WTC11 (cell line): ENCODE measurements around the gene SWAP70. TPM values are rescaled to one million over a fixed set of nuclear protein-coding genes. Genes with fewer than 3 reads are reported as not detected.

Source experiments
- ATAC-seq: fragments of 200-7000 bp; cut with Tn5 transposase; 2 replicates; pipeline ENCODE4 v1.10.0; 2021; ENCODE audit warnings: mild to moderate bottlenecking, moderate library complexity
- CTCF ChIA-PET: fragments of 300-600 bp; sonication (Branson Sonifier 250); formaldehyde crosslinking; loops from one replicate; lab custom pipeline; 2021; ENCODE audit warnings: antibody characterized with exemption; lab: Charles Lee
- POLR2A ChIA-PET: fragments of 350-600 bp; sonication (Branson Sonifier 250); formaldehyde crosslinking; loops from one replicate; lab custom pipeline; 2021; ENCODE audit warnings: antibody characterized with exemption; lab: Charles Lee
- DNase-seq: peaks from one replicate; pipeline ENCODE4 v3.0.0; 2021; ENCODE audit warnings: low spot score
- H3K27ac Mint-ChIP-seq: 2 replicates; pipeline ENCODE4 v1.8.0; 2021; ENCODE audit warnings: mixed read lengths
- H3K27me3 Mint-ChIP-seq: 2 replicates; pipeline ENCODE4 v1.8.0; 2021; ENCODE audit warnings: low read depth, mild to moderate bottlenecking, moderate library complexity, mixed read lengths
- H3K36me3 Mint-ChIP-seq: 2 replicates; pipeline ENCODE4 v1.8.0; 2021; ENCODE audit warnings: mixed read lengths
- H3K4me1 Mint-ChIP-seq: 2 replicates; pipeline ENCODE4 v1.8.0; 2022; ENCODE audit warnings: mixed read lengths
- H3K4me3 Mint-ChIP-seq: 2 replicates; pipeline ENCODE4 v1.8.0; 2021; ENCODE audit warnings: mild to moderate bottlenecking, moderate library complexity, mixed read lengths
- H3K9me3 Mint-ChIP-seq: 2 replicates; pipeline ENCODE4 v1.8.0; 2021; ENCODE audit warnings: mixed read lengths
- AFF4 ChIP-seq: sonication (generic); formaldehyde crosslinking; IDR thresholded peaks from 2 replicates; pipeline ENCODE4 v1.8.1; 2023; ENCODE audit warnings: mild to moderate bottlenecking, missing genetic modification reagents, borderline replicate concordance
- ATF3 ChIP-seq: sonication (generic); formaldehyde crosslinking; conservative IDR thresholded peaks from 2 replicates; pipeline ENCODE4 v1.8.1; 2022; ENCODE audit warnings: mild to moderate bottlenecking, missing genetic modification reagents
- E2F4 ChIP-seq: sonication (generic); formaldehyde crosslinking; IDR thresholded peaks from 2 replicates; pipeline ENCODE4 v1.8.1; 2022; ENCODE audit warnings: low read depth, mild to moderate bottlenecking, moderate library complexity, missing genetic modification reagents, borderline replicate concordance
- EMX1 ChIP-seq: fragments of 250-450 bp; sonication (Bioruptor Pico); IDR thresholded peaks from 2 replicates; pipeline ENCODE4 v1.8.0; 2021; ENCODE audit warnings: mild to moderate bottlenecking
- ESRRA ChIP-seq: sonication (generic); formaldehyde crosslinking; IDR thresholded peaks from 2 replicates; pipeline ENCODE4 v1.8.1; 2022; ENCODE audit warnings: mild to moderate bottlenecking, missing genetic modification reagents, borderline replicate concordance
- FOXP4 ChIP-seq: sonication (generic); formaldehyde crosslinking; IDR thresholded peaks from 2 replicates; pipeline ENCODE4 v1.8.0; 2022; ENCODE audit warnings: mild to moderate bottlenecking, missing genetic modification reagents
- GTF2I ChIP-seq: fragments of 250-450 bp; sonication (Bioruptor Pico); conservative IDR thresholded peaks from 2 replicates; pipeline ENCODE4 v1.4.0; 2021; ENCODE audit warnings: mild to moderate bottlenecking
- IRF2 ChIP-seq: sonication (generic); formaldehyde crosslinking; IDR thresholded peaks from 2 replicates; pipeline ENCODE4 v1.8.0; 2022; ENCODE audit warnings: low read depth, missing genetic modification reagents, borderline replicate concordance
- JAZF1 ChIP-seq: fragments of 250-450 bp; sonication (Bioruptor Pico); IDR thresholded peaks from 2 replicates; pipeline ENCODE4 v1.9.0; 2021; ENCODE audit warnings: moderate library complexity, mild to moderate bottlenecking, inconsistent platforms
- MAX ChIP-seq: sonication (generic); formaldehyde crosslinking; IDR thresholded peaks from 2 replicates; pipeline ENCODE4 v1.8.0; 2022; ENCODE audit warnings: mild to moderate bottlenecking, missing genetic modification reagents
- NFATC4 ChIP-seq: fragments of 250-450 bp; sonication (Bioruptor Pico); IDR thresholded peaks from 2 replicates; pipeline ENCODE4 v1.9.0; 2021; ENCODE audit warnings: mild to moderate bottlenecking
- SMAD4 ChIP-seq: sonication (generic); formaldehyde crosslinking; IDR thresholded peaks from 2 replicates; pipeline ENCODE4 v1.8.0; 2022; ENCODE audit warnings: mild to moderate bottlenecking, missing genetic modification reagents
- TCF7 ChIP-seq: sonication (generic); formaldehyde crosslinking; IDR thresholded peaks from 2 replicates; pipeline ENCODE4 v1.8.0; 2022; ENCODE audit warnings: mild to moderate bottlenecking, low read depth, missing genetic modification reagents, moderate library complexity
- TEAD1 ChIP-seq: sonication (generic); formaldehyde crosslinking; IDR thresholded peaks from 2 replicates; pipeline ENCODE4 v1.8.0; 2022; ENCODE audit warnings: mild to moderate bottlenecking, missing genetic modification reagents
- ZBTB21 ChIP-seq: sonication (generic); formaldehyde crosslinking; IDR thresholded peaks from 2 replicates; pipeline ENCODE4 v1.8.1; 2023; ENCODE audit warnings: mild to moderate bottlenecking, missing genetic modification reagents, borderline replicate concordance
- ZNF121 ChIP-seq: sonication (generic); formaldehyde crosslinking; IDR thresholded peaks from 2 replicates; pipeline ENCODE4 v1.8.0; 2023; ENCODE audit warnings: missing genetic modification reagents
- total RNA-seq: library from RNA; stranded (reverse); gene quantifications from 3 replicates; pipeline ENCODE4 v1.2.3, GENCODE V29; 2021
- TF ChIP-seq, protein P1 (sequence below): sonication (generic); formaldehyde crosslinking; IDR thresholded peaks from 2 replicates; pipeline ENCODE4 v1.8.1; 2022; ENCODE audit warnings: mild to moderate bottlenecking, moderate library complexity, missing genetic modification reagents
- TF ChIP-seq, protein P2 (sequence below): sonication (generic); formaldehyde crosslinking; conservative IDR thresholded peaks from 2 replicates; pipeline ENCODE4 v1.8.1; 2023; ENCODE audit warnings: mild to moderate bottlenecking, low read depth, missing genetic modification reagents, moderate library complexity
- TF ChIP-seq, protein P3 (sequence below): sonication (generic); formaldehyde crosslinking; IDR thresholded peaks from 2 replicates; pipeline ENCODE4 v1.8.0; 2022; ENCODE audit warnings: mild to moderate bottlenecking, missing genetic modification reagents

The SWAP70 gene
- total RNA-seq, 1 experiment from 2014 or later, result 24.1 TPM

GRCh38 chr11:9747229-9747628, 83.4 kb downstream of the SWAP70 start:
- TF ChIP-seq TEAD1 (CRISPR knock-in tag) (no peak), SMAD4 (CRISPR knock-in tag) (no peak), FOXP4 (no peak), IRF2 (CRISPR knock-in tag) (no peak), E2F4 (CRISPR knock-in tag) (no peak), AFF4 (CRISPR knock-in tag) (no peak), ZBTB21 (CRISPR knock-in tag) (no peak), GTF2I (CRISPR knock-in tag) (no peak)
- TF ChIP-seq, protein P1, sequence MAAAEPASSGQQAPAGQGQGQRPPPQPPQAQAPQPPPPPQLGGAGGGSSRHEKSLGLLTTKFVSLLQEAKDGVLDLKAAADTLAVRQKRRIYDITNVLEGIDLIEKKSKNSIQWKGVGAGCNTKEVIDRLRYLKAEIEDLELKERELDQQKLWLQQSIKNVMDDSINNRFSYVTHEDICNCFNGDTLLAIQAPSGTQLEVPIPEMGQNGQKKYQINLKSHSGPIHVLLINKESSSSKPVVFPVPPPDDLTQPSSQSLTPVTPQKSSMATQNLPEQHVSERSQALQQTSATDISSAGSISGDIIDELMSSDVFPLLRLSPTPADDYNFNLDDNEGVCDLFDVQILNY (CRISPR knock-in tag), result no peak
- TF ChIP-seq, protein P2, sequence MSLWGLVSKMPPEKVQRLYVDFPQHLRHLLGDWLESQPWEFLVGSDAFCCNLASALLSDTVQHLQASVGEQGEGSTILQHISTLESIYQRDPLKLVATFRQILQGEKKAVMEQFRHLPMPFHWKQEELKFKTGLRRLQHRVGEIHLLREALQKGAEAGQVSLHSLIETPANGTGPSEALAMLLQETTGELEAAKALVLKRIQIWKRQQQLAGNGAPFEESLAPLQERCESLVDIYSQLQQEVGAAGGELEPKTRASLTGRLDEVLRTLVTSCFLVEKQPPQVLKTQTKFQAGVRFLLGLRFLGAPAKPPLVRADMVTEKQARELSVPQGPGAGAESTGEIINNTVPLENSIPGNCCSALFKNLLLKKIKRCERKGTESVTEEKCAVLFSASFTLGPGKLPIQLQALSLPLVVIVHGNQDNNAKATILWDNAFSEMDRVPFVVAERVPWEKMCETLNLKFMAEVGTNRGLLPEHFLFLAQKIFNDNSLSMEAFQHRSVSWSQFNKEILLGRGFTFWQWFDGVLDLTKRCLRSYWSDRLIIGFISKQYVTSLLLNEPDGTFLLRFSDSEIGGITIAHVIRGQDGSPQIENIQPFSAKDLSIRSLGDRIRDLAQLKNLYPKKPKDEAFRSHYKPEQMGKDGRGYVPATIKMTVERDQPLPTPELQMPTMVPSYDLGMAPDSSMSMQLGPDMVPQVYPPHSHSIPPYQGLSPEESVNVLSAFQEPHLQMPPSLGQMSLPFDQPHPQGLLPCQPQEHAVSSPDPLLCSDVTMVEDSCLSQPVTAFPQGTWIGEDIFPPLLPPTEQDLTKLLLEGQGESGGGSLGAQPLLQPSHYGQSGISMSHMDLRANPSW (CRISPR knock-in tag), result no peak
- TF ChIP-seq, protein P3, sequence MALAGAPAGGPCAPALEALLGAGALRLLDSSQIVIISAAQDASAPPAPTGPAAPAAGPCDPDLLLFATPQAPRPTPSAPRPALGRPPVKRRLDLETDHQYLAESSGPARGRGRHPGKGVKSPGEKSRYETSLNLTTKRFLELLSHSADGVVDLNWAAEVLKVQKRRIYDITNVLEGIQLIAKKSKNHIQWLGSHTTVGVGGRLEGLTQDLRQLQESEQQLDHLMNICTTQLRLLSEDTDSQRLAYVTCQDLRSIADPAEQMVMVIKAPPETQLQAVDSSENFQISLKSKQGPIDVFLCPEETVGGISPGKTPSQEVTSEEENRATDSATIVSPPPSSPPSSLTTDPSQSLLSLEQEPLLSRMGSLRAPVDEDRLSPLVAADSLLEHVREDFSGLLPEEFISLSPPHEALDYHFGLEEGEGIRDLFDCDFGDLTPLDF (CRISPR knock-in tag), result no peak
- TF ChIP-seq, all 79 proteins: peak for 0
- Mint-ChIP-seq H3K27ac (peak overlapping the region; percentile 75), H3K4me3 (no peak overlapping the region), H3K27me3 (no peaks in the 10 kb centered on the region), H3K4me1 (peaks cover 15% of the 10 kb centered on the region), H3K36me3 (peaks cover 38% of the 10 kb centered on the region), H3K9me3 (0 out of 2 replicates have a peak, but pooled peaks cover 3% of the 10 kb centered on the region)
- ATAC-seq, result no peak
- ChIA-PET CTCF (interaction anchor here (0.7 to 5.0 kb wide), 14 partner anchors 11 to 558 kb away, joined by 3 to 45 read pairs (median 4); partner anchors contain the start of genes ADM and SWAP70), POLR2A (interaction anchor here (1.7 kb wide), 1 partner anchor 146 kb away, joined by 5 read pairs; no protein-coding TSS in a partner anchor)
- no peak for DNase-seq

DNA sequence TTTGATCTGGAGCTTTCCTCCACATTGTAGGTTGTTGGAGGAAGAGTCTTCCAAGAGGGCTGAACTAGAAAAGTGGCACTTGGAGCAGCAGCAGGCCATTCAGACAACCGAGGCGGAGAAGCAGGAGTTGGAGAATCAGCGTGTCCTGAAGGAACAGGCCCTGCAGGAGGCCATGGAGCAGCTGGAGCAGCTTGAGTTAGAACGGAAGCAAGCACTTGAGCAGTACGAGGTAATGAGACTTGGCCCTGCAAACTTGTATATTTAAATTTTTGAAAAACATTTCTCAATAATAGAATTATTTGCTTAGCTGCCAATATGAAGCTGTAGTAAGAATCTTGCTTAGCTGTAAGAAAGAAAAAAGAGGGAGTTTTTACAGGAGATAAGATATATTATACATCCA, 84.0 kb downstream of the SWAP70 start:
- Mint-ChIP-seq H3K36me3 (peaks cover 35% of the 10 kb centered on the region), H3K27me3 (no peaks in the 10 kb centered on the region), H3K9me3 (no peaks in the 10 kb centered on the region), H3K27ac (peak overlapping the region; percentile 75), H3K4me3 (no peak overlapping the region), H3K4me1 (peaks cover 15% of the 10 kb centered on the region)
- CTCF ChIA-PET, result interaction anchor here (0.6 to 5.0 kb wide), 24 partner anchors 8 to 926 kb away, joined by 3 to 45 read pairs (median 4); partner anchors contain the start of genes ADM and SWAP70
- DNase-seq (no peak), ATAC-seq (no peak)
- no peak for TF ChIP-seq ATF3
- TF ChIP-seq TCF7 (CRISPR knock-in tag), result no peak
- TF ChIP-seq MAX, result no peak
- TF ChIP-seq NFATC4 (CRISPR knock-in tag), result no peak
- TF ChIP-seq EMX1 (CRISPR knock-in tag), result no peak
- TF ChIP-seq JAZF1 (CRISPR knock-in tag), result no peak
- no peak for TF ChIP-seq ZNF121 (CRISPR knock-in tag)
- no peak for TF ChIP-seq ESRRA (CRISPR knock-in tag)
- TF ChIP-seq, protein P3 (CRISPR knock-in tag), result no peak
- POLR2A ChIA-PET, result no interaction called here
